Coronary artery (tissue), 2 donors: ENCODE data around the gene WHRN.

Experiments used
- DNase-seq: peaks from one replicate; pipeline ENCODE4 v3.0.0-alpha.2; 2017; ENCODE audit warnings: low spot score
- H3K27ac ChIP-seq, 2 donors: fragments of 200-600 bp; sonication (generic); one replicate each; pipeline ENCODE4 v1.5.1; 2016 to 2019
- H3K4me3 ChIP-seq: fragments of 200-600 bp; sonication (generic); 2 replicates; pipeline ENCODE4 v1.5.1; 2016; ENCODE audit warnings: mild to moderate bottlenecking, moderate library complexity
- TF ChIP-seq, protein P1 (sequence below): fragments of 200-600 bp; sonication (generic); IDR thresholded peaks from one replicate; pipeline ENCODE4 v1.5.1; 2019; ENCODE audit warnings: antibody characterized with exemption

The WHRN gene

DNA sequence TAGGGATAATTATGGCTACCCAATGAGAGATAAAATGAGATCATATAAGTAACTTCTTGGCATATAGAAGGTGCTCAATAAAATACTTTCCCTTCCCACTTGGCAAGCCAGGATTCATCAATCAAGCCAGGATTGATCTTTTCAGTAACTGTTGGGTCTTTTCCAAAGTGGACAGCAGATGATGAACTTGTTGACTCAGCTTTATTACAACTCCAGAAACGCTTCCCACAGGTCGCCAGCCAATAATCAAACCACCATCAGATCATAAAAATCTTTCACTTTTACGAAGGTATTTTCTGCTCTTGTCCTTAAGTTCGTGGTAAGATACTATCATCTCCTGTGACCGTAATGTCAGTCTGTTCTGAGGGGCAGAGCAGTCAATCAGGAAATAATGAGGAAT is 39.8 kb upstream of the WHRN start:
- DNase-seq, result no peak
- TF ChIP-seq, protein P1, sequence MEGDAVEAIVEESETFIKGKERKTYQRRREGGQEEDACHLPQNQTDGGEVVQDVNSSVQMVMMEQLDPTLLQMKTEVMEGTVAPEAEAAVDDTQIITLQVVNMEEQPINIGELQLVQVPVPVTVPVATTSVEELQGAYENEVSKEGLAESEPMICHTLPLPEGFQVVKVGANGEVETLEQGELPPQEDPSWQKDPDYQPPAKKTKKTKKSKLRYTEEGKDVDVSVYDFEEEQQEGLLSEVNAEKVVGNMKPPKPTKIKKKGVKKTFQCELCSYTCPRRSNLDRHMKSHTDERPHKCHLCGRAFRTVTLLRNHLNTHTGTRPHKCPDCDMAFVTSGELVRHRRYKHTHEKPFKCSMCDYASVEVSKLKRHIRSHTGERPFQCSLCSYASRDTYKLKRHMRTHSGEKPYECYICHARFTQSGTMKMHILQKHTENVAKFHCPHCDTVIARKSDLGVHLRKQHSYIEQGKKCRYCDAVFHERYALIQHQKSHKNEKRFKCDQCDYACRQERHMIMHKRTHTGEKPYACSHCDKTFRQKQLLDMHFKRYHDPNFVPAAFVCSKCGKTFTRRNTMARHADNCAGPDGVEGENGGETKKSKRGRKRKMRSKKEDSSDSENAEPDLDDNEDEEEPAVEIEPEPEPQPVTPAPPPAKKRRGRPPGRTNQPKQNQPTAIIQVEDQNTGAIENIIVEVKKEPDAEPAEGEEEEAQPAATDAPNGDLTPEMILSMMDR, result no peak
- Histone ChIP-seq H3K27ac (no peak overlapping the region), H3K4me3 (no peak overlapping the region)

DNA sequence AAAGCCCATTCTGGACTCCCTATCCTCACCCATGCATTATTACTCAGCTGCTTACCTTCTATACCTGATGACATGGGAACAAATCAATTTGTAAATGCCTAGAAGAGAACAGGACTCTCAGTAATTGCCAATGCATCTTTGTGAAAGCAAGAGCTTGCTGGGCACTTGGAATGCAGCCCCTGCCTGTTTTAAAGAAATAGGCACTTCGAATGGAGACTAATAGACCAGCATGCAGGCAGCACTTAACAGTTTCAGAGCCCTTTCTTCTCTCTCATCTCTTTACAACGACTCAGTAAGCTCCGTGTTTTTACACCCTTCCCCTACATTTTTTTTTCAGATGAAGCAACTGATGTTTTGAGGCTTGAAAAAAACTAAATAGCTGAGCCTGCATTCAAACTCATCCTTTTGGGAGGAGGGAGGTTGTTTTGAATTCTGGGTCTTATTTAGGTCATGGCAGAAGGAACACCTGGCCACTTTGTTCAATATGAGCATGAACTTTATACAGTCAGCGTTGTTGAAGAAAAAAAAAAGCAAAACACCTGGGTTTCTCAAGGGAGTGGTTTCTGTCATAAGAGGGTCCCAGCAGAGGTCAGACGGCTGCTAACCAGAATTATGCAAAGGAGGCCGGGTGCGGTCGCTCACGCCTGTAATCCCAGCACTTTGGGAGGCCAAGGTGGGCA is 34.6 kb upstream of the WHRN start:
- TF ChIP-seq, protein P1, result no peak

DNA sequence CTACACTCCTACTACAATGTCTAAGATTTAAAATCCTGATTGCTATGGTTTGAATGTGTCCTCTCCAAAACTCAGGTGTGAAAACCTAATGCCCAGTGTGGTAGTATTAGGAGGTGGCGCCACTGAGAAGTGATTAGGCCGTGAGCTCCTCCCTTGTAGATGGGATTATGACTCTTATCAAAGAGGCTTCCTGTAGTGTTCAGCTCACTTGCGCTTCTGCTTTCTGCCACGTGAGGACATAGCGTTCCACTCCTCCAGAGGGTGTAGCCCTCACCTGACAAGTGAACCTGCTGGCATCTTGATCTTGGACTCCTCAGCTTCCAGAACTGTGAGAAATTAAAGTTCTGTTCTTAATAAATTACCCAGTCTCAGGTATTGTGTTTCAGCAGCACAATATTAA is 33.0 kb upstream of the WHRN start:
- H3K27ac ChIP-seq, result no peak overlapping the region
- no peak for DNase-seq
- H3K4me3 ChIP-seq, result no peak overlapping the region
- TF ChIP-seq, protein P1, result no peak

More for the DNA sequence above, 34.6 kb upstream of the WHRN start:
- no peak overlapping the region for H3K4me3 ChIP-seq
- H3K27ac ChIP-seq, result no peak overlapping the region
- no peak for DNase-seq

DNA sequence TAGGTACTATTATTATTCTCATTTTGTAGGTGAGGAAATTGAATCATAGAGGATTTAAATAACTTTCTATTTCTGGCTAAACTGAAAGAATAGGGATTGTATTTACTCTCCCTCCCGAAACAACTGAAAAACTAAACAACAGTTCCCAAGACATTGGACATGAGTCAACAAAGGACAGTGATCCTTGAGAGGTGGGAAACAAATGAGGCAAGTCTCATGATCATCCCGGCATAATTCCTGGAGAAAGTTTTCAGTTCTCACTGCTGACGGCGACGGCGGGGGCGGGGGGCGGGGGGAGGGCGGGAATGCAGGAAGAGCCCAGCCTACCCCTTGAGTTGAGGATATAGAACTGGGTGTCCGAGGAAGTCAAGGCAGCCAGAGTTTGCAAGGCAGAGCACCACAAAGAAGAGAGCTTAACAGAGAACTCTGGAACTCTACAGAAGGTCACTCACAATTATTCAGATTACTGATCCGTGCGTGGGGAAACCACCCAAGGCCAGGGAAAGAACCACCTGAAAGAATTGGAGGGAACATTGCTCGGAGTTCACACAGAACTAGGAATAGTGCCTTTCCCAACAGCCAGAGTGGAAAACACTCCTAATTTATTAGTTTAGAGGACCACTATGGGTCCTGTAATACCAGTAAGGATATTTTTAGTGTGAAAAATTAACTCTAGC is 27.4 kb upstream of the WHRN start:
- Histone ChIP-seq H3K4me3 (no peak overlapping the region), H3K27ac (no peak overlapping the region)
- TF ChIP-seq, protein P1, result no peak
- no peak for DNase-seq

DNA sequence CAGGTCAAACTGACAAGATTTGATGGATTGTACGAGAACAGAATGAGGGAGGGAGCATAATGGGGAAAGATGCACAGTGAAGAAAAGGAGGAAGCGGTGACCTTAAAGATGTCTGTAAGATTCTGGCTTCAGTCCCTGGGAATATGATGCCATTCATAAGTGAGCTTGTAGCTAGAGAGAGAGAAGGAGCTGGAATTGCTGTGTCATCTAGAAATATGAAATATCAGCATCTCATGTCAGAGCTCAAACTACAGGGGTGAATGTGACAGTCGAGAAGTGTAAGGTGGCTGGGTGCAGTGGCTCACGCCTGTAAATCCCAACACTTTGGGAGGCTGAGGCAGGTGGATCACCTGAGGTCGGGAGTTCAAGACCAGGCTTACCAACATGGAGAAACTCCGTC is 24.0 kb upstream of the WHRN start:
- no peak for DNase-seq

DNA sequence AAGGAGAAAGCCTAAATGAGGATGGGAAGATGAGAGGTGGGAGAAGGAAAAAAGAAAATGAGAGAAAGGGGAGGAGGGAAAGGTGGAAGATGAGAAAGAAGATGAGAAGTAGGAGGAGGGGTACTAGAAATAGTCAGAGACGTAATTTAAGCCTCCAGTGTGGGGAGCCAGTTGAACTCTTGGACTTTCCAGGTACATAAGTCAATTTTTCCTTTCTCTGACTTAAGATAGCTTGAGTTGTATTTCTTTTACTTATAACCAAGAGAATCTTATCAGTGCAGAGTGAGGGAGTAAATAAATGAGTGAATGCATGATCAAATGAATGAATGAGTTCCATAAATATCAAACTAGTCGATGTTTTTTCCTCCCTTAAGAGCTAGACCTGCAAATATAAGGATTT is 21.5 kb upstream of the WHRN start:
- no peak for DNase-seq
- TF ChIP-seq, protein P1, result no peak
- Histone ChIP-seq H3K27ac (no peak overlapping the region), H3K4me3 (no peak overlapping the region)

More for the DNA sequence above, 24.0 kb upstream of the WHRN start:
- Histone ChIP-seq H3K4me3 (no peak overlapping the region), H3K27ac (no peak overlapping the region)
- TF ChIP-seq, protein P1, result no peak

DNA sequence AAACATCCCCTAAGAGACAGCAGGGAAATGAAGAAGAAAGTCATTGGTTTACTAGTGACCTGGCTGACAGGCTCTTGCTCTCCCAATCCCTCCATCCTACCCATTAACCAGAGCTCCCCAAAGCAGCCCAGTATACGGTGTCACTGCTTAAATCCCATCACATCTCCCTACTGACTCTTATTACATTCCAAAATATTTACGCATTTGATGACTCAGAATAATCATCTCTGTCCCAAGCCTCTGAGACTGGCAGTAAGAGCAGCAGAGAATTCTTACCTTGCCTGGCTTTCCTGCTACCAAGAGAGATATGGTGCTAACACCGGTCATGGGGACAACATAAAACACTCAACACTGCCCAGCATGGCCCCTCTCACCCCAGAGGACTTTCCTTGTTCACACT is 20.2 kb upstream of the WHRN start:
- TF ChIP-seq, protein P1, result no peak
- H3K27ac ChIP-seq, result no peak overlapping the region
- no peak for DNase-seq
- H3K4me3 ChIP-seq, result no peak overlapping the region
